ENCODE measurements around the gene FMN2. TPM values are rescaled to one million over a fixed set of nuclear protein-coding genes. Genes with fewer than 3 reads are reported as not detected.

Gene FMN2
- 6.5 and 8.3 TPM in 2 replicates for total RNA-seq

GRCh38 chr1:240091614-240092300 lies at the start of gene FMN2:
Gene FMN2 (plus strand): TSS chr1:240091883. CDS start chr1:240092110, 227 bp downstream.

Measured in aortic smooth muscle cell (primary cell).